CD4-positive, alpha-beta T cell treated with Interleukin-2 at 100 ng/mL for 4 hours (primary cell): ENCODE results near the gene HSPA5.

Experiments used
- DNase-seq: peaks from one replicate; pipeline ENCODE4 v3.0.0-alpha.2; 2020; ENCODE audit warnings: low spot score

HSPA5 gene

GRCh38 chr9:125189361-125190289, 51.5 kb downstream of the HSPA5 start, which contains the start of gene PPP6C:
PPP6C (minus strand) TSS chr9:125189803; CDS start chr9:125189718, 85 bp downstream.
- peak; percentile 96 for DNase-seq

GRCh38 chr9:125189011-125189360, 52.2 kb downstream of the HSPA5 start:
- DNase-seq: peak; percentile 12
